Measurements from ENCODE around the gene CDC20B.

CDC20B gene

GRCh38 chr5:55172937-55173686 is at the start of gene CDC20B:
Gene CDC20B (minus strand): TSS chr5:55173177. CDS start chr5:55173000, 177 bp downstream.
- TF ChIP-seq CTCF (IDR thresholded peaks at IDR 0.05; ENCODE audit: low read depth, low read length) = no peak
- in situ Hi-C loops (cut with HindIII; ENCODE audit: low sequenced_read_pairs) = no loop called here
- H3K4me3 ChIP-seq (ENCODE audit: low read depth, low read length) = peak within 1 kb of the TSS; percentile 47
- peak; percentile 64 for DNase-seq (ENCODE audit: low read depth, low spot score)

- no peak for TF ChIP-seq CTCF (IDR thresholded peaks at IDR 0.05; ENCODE audit: low read depth, low read length)
- no peak overlapping the region for H3K4me3 ChIP-seq (ENCODE audit: low read depth, low read length)
- no peak for DNase-seq (ENCODE audit: low read depth, low spot score)
- in situ Hi-C loops (cut with HindIII; ENCODE audit: low sequenced_read_pairs) = no loop called here
Measured at GRCh38 chr5:55222092-55222984, 49.4 kb upstream of the CDC20B start.

- H3K4me3 ChIP-seq (ENCODE audit: low read depth, low read length) = peak overlapping the region; percentile 27
- no peak for TF ChIP-seq CTCF (IDR thresholded peaks at IDR 0.05; ENCODE audit: low read depth, low read length)
- DNase-seq (ENCODE audit: low read depth, low spot score) = no peak
- in situ Hi-C loops (cut with HindIII; ENCODE audit: low sequenced_read_pairs) = no loop called here
Measured at GRCh38 chr5:55220433-55221185, 47.6 kb upstream of the CDC20B start.

- H3K4me3 ChIP-seq (ENCODE audit: low read depth, low read length) = no peak overlapping the region
- no peak for TF ChIP-seq CTCF (IDR thresholded peaks at IDR 0.05; ENCODE audit: low read depth, low read length)
- no peak for DNase-seq (ENCODE audit: low read depth, low spot score)
- in situ Hi-C loops (cut with HindIII; ENCODE audit: low sequenced_read_pairs) = no loop called here
Measured at GRCh38 chr5:55219770-55220169, 46.8 kb upstream of the CDC20B start.

- H3K4me3 ChIP-seq (ENCODE audit: low read depth, low read length) = no peak overlapping the region
- no peak for DNase-seq (ENCODE audit: low read depth, low spot score)
- TF ChIP-seq CTCF (IDR thresholded peaks at IDR 0.05; ENCODE audit: low read depth, low read length) = no peak
- in situ Hi-C loops (cut with HindIII; ENCODE audit: low sequenced_read_pairs) = no loop called here
Measured at GRCh38 chr5:55218967-55219366, 46.0 kb upstream of the CDC20B start.

GRCh38 chr5:55211184-55211874 is 38.4 kb upstream of the CDC20B start:
- H3K4me3 ChIP-seq (ENCODE audit: low read depth, low read length) = no peak overlapping the region
- DNase-seq (ENCODE audit: low read depth, low spot score) = no peak
- in situ Hi-C loops (cut with HindIII; ENCODE audit: low sequenced_read_pairs) = no loop called here
- TF ChIP-seq CTCF (IDR thresholded peaks at IDR 0.05; ENCODE audit: low read depth, low read length) = no peak

Data from astrocyte of the spinal cord (primary cell).